Measurements from ENCODE around the gene SSTR4. TPM values are rescaled to one million over a fixed set of nuclear protein-coding genes. Genes with fewer than 3 reads are reported as not detected.

The SSTR4 gene
- total RNA-seq, 2 experiments from 2014 or later: not detected

DNA sequence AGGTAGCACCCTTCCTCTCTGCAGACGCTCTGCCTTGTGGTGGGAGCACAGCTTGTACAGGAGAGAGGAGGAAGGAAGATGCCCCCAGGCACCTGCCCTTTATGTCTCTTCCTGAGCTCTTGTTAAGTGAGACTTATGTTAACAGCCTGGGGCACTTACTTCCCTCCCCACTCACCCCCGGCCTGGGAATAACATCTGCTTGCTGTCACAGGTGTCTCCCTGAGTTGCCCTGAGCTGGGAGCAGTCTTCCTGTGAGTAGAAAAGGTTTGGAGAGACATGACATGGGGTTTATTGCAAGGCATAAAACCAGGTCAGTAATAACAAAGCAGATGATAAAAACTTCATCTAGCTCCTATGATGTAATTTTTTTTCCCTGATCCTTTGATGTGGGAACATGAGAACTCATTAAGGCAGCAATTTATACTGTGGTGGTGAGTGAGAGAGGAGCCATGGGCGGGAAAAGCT, 1.9 kb downstream of the SSTR4 start:
- H3K79me2 ChIP-seq (ENCODE audit: insufficient read depth, low read depth, low read length): no peaks in the 10 kb centered on the region
- ChIA-PET POLR2A (no interaction called here), CTCF (ENCODE audit: unreplicated experiment) (no interaction called here)
- no peaks in the 10 kb centered on the region for H3K9me3 ChIP-seq (ENCODE audit: low read length)
- no peak for DNase-seq (ENCODE audit: low spot score)
- TF ChIP-seq, protein P1, sequence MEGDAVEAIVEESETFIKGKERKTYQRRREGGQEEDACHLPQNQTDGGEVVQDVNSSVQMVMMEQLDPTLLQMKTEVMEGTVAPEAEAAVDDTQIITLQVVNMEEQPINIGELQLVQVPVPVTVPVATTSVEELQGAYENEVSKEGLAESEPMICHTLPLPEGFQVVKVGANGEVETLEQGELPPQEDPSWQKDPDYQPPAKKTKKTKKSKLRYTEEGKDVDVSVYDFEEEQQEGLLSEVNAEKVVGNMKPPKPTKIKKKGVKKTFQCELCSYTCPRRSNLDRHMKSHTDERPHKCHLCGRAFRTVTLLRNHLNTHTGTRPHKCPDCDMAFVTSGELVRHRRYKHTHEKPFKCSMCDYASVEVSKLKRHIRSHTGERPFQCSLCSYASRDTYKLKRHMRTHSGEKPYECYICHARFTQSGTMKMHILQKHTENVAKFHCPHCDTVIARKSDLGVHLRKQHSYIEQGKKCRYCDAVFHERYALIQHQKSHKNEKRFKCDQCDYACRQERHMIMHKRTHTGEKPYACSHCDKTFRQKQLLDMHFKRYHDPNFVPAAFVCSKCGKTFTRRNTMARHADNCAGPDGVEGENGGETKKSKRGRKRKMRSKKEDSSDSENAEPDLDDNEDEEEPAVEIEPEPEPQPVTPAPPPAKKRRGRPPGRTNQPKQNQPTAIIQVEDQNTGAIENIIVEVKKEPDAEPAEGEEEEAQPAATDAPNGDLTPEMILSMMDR (conservative IDR thresholded peaks at IDR 0.05; ENCODE audit: low read length): no peak
- no peak for TF ChIP-seq EZH2phosphoT487 (IDR thresholded peaks at IDR 0.05; ENCODE audit: borderline replicate concordance, low read depth, low read length)
- H3K4me3 ChIP-seq (ENCODE audit: low read depth, low read length, poor library complexity, severe bottlenecking): no peak overlapping the region
- no peaks in the 10 kb centered on the region for H3K4me1 ChIP-seq (ENCODE audit: insufficient read depth, low read length, poor library complexity, severe bottlenecking)
- no peaks in the 10 kb centered on the region for H4K20me1 ChIP-seq (ENCODE audit: insufficient read depth, low read length)
- no peaks in the 10 kb centered on the region for H3K36me3 ChIP-seq (ENCODE audit: insufficient read depth, low read length)
- no peak overlapping the region for H2AFZ ChIP-seq (ENCODE audit: low read length)
- intact Hi-C loops (cut with micrococcal nuclease; ENCODE audit: unreplicated experiment): no loop called here
- BruUV-seq (replicated peaks): no TSS peak
- no peak overlapping the region for H3K4me2 ChIP-seq (ENCODE audit: low read length)
- H3K9me2 ChIP-seq (ENCODE audit: insufficient read depth, low read length): no peaks in the 10 kb centered on the region
- no peak overlapping the region for H3K27ac ChIP-seq (ENCODE audit: low read depth, low read length, poor library complexity, severe bottlenecking)

DNA sequence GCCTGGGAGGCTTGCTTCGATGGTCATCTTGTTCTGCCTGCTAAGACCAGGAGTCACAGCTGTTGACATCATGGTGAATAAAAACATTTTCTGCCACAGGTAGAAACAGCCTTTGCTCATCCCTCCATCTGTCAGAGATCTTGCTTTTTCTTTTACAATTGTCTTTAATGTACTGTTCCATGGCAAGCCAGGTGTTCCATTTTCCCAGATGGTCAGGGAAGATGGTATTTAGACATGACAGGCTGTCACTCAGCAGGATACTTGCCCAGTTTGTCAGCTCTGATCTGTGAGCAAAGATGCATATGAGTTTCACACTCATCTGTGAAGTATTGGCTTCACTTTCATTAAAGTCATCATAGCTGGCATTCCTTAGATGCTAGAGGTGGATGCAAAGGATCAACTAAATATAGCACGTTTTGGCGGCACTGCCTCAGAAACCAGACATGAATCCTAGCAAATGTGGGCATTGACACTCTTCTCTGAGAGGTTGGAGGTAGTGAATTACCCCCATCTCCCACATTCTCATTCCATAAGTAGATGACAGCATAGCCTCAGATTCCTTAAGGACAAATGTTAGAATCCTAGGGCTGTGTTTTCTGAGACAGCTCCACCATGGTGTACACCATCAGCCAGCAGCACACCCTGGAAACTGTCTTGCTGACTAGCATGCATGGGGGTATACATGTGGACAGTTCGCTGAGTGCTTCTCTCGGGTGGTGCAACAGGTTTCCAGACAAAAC, 4.2 kb downstream of the SSTR4 start:
- TF ChIP-seq, protein P1 (conservative IDR thresholded peaks at IDR 0.05; ENCODE audit: low read length): no peak
- TF ChIP-seq EZH2phosphoT487 (IDR thresholded peaks at IDR 0.05; ENCODE audit: borderline replicate concordance, low read depth, low read length): no peak
- Histone ChIP-seq H2AFZ (ENCODE audit: low read length) (no peak overlapping the region), H3K79me2 (ENCODE audit: insufficient read depth, low read depth, low read length) (no peaks in the 10 kb centered on the region), H3K9me3 (ENCODE audit: low read length) (no peaks in the 10 kb centered on the region), H3K4me1 (ENCODE audit: insufficient read depth, low read length, poor library complexity, severe bottlenecking) (no peaks in the 10 kb centered on the region), H3K27ac (ENCODE audit: low read depth, low read length, poor library complexity, severe bottlenecking) (no peak overlapping the region), H3K9me2 (ENCODE audit: insufficient read depth, low read length) (no peaks in the 10 kb centered on the region), H3K4me3 (ENCODE audit: low read depth, low read length, poor library complexity, severe bottlenecking) (no peak overlapping the region), H3K4me2 (ENCODE audit: low read length) (no peak overlapping the region), H4K20me1 (ENCODE audit: insufficient read depth, low read length) (no peaks in the 10 kb centered on the region), H3K36me3 (ENCODE audit: insufficient read depth, low read length) (no peaks in the 10 kb centered on the region)
- no TSS peak for BruUV-seq (replicated peaks)
- CTCF ChIA-PET (ENCODE audit: unreplicated experiment): interaction anchor here (0.6 kb wide), 1 partner anchor 1840 kb away, joined by 5 read pairs; no protein-coding TSS in a partner anchor
- POLR2A ChIA-PET: no interaction called here
- intact Hi-C loops (cut with micrococcal nuclease; ENCODE audit: unreplicated experiment): no loop called here
- no peak for DNase-seq (ENCODE audit: low spot score)

DNA sequence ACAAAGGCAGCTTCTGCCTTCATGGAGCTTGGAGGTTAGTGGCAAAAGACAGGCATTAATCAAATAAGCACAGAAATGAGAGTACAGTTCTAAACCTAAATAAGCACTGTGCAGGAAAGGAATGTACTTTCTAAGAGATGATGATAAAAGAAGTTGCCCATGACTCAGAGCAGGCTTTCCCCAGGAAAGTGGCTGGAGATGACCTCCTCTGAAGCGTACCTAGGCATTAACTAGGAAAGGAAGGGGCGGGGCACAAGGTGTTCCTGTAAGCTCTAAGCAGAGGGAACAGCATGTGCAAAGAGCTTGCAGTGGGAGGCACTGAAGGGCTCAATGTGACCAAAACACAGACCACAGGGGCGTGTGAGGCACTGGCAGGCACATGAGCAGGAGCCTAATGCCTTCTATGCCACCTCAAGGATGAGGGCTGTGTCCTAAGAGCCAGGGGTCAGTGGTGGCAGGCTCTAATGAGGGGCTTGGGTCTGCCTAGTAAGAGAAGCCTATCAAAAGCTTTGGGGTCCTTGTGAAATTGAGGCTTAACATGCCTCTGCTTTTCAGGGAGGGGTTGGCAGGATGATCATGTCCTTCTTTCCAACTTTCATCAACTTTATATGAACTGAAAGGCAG, 4.9 kb downstream of the SSTR4 start:
- Histone ChIP-seq H3K4me2 (ENCODE audit: low read length) (no peak overlapping the region), H3K4me3 (ENCODE audit: low read depth, low read length, poor library complexity, severe bottlenecking) (no peak overlapping the region), H3K9me2 (ENCODE audit: insufficient read depth, low read length) (no peaks in the 10 kb centered on the region), H3K36me3 (ENCODE audit: insufficient read depth, low read length) (no peaks in the 10 kb centered on the region), H4K20me1 (ENCODE audit: insufficient read depth, low read length) (no peaks in the 10 kb centered on the region), H3K4me1 (ENCODE audit: insufficient read depth, low read length, poor library complexity, severe bottlenecking) (no peaks in the 10 kb centered on the region), H2AFZ (ENCODE audit: low read length) (no peak overlapping the region), H3K9me3 (ENCODE audit: low read length) (no peaks in the 10 kb centered on the region), H3K79me2 (ENCODE audit: insufficient read depth, low read depth, low read length) (no peaks in the 10 kb centered on the region), H3K27ac (ENCODE audit: low read depth, low read length, poor library complexity, severe bottlenecking) (no peak overlapping the region)
- TF ChIP-seq EZH2phosphoT487 (IDR thresholded peaks at IDR 0.05; ENCODE audit: borderline replicate concordance, low read depth, low read length): no peak
- TF ChIP-seq, protein P1 (conservative IDR thresholded peaks at IDR 0.05; ENCODE audit: low read length): no peak
- ChIA-PET POLR2A (no interaction called here), CTCF (ENCODE audit: unreplicated experiment) (interaction anchor here (0.6 kb wide), 1 partner anchor 1839 kb away, joined by 5 read pairs; no protein-coding TSS in a partner anchor)
- no TSS peak for BruUV-seq (replicated peaks)
- no peak for DNase-seq (ENCODE audit: low spot score)
- intact Hi-C loops (cut with micrococcal nuclease; ENCODE audit: unreplicated experiment): no loop called here
